Uterus (tissue), 2 donors: ENCODE measurements around the gene CYP2B6.

Source experiments
- CTCF ChIP-seq, 4 experiments: fragments of 200-600 bp in 2 of 4; fragments of 450-650 bp in 2 of 4; sonication (generic) in 2 of 4; IDR thresholded peaks; one replicate each; pipeline ENCODE4 v1.5.1; 2016 to 2019; ENCODE audit warnings: antibody characterized with exemption in 4 of 4, mild to moderate bottlenecking in 2 of 4, moderate library complexity in 1 of 4
- POLR2A ChIP-seq, 2 donors: fragments of 450-650 bp; IDR thresholded peaks; one replicate each; pipeline ENCODE4 v1.6.1; 2016; ENCODE audit warnings: antibody characterized with exemption in 2 of 2, mild to moderate bottlenecking in 1 of 2, moderate library complexity in 1 of 2

DNA sequence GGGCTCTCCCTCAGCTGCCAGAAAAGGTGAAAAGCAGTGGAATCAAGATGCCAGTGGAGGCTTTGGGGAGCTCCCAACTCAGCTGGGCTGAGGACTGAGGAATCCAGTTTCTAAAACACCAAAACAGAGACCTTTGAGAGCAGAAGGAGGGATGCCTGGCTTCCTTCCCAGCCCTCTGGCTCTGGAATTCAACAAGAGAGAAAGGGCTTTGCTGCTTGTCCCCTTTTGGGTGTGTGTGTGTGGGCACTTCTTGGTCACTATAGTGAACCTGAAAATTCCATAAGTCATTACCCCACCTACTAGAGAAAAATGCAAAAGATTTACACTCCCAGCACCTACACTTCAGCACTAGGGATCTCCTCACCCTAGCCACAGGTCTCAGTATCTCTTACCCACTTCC lies 30.3 kb upstream of the CYP2B6 start:
- no peak for TF ChIP-seq CTCF (IDR thresholded peaks at IDR 0.05)
- no peak for TF ChIP-seq POLR2A (IDR thresholded peaks at IDR 0.05)
